NCI-H1092 treated with DMSO at 0.1 percent for 48 hours (cell line): Measurements from ENCODE around the gene BUB1B.
"Not testable (repeated sequence)": the region's sequence is repeated elsewhere in the genome, so short reads cannot be mapped to it uniquely, and the experiment has no call there.

Source experiments
- DNase-seq: peaks from one replicate; lab custom pipeline; 2025; lab: John Stamatoyannopoulos, UW

The BUB1B gene

DNA sequence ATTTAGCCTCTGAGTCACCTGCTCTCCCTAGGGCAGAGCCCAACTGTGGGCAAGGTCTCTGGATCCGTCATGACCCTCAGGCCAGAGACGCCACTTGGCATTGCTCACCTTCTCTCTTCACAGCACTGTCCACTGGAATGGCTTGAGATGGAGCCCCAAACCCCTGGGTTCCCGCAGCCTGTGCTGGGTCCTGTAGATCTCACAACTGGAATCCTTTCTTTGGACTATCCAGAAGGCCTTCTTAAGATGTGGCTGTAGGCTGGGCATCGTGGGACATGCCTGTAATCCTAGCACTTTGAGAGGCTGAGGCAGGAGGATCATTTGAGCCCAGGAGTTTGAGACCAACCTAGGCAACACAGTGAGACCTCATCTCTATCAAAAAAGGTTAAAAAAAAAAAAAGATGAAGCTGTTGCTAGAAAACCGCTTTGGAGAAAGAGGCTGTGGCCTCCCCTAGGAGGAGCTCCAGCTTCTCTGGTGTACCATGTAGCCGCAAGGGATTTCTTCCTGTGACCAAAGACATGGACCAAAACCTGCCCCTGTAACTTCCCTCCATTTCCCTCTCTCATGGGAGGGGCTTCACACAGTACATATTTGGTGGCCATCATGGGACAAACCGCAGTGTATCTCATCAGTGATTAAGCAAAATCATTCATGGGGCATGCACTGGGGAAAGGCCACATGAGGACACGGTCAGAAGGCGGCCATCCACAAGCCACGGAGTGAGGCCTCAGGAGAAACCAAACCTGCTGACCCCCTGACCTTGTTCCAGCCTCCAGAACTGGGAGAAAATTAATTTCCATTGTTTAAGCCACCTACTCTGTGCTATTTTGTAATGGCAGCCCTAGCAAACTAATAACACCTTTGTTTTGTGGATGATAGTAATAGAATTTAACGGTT is 23.3 kb upstream of the BUB1B start:
- no peak for DNase-seq

GRCh38 chr15:40138201-40138570 is 22.7 kb upstream of the BUB1B start:
- DNase-seq, result not testable (repeated sequence)

DNA sequence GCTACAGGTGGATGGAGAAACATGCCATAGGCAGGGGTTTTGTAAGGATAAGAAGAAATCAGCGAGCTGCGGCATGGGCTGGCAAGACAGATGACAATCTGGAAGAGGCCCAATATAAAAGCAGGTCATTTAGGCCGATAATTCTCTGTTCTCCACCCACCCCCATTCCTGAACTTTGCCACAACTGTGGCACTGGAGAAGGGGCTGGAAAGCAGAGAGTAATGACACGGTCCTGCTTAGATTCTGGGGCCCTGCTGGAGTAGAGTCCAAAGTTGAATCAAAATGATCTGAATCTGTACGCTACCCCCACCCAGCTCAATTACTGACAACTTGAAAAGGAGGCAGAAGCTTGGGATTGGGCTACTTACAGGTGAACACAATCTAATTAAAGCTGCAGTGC is 18.4 kb upstream of the BUB1B start:
- no peak for DNase-seq

- no peak for DNase-seq
These were observed 14.8 kb upstream of the BUB1B start for GRCh38 chr15:40146037-40146436.

DNA sequence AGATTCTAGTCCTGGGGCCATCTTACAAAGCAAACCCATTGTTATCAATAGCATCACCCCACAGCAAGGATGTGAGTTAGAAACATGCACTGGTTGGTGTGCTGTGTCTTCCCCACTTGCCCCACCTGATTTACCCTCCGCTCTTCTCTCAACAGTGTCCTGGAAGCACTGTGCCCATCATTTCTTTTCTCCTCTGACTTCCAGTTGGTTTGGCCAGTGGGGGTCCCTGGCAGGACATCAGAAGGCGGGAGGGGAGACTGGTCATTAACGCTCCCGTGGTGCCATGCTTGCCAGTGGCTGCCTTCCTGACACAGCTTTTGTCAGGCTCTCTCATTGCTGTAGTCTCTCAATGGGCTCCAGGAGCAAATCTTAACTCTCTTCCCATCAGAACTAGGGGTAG is 11.5 kb upstream of the BUB1B start:
- no peak for DNase-seq

DNA sequence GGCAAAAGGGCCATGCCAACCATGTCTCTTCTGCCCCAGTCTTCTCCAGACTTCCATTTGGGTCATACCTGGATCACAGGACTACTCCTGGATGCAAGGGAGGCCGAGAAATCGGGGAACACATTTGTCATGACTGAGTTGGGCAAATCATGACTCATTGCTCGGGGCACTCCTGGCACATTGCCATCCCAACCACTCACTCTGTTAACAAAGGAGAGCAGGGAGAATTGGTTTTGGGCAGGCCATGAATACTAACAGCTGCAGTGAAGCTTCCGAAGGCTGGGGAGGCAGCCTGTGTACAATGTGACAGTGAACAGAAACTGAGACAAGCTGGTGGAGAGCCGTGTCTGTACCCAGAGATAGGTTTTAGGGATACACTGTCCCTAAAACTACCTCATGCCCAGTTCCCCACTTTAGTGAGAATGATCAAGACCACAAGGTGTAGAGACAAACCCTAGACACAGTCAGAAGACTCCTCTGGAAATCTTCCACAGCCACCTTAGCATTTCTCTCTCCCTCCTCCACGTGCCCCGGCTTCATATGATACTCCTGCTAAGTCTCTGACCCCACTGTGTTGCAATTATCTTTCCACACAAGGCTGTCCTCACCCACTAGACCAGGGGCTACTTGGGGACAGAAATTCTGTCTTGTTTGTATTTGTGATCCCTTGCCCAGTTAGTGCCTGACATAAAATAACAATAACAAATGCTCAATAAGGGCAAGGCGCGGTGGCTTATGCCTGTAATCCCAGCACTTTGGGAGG is 10.5 kb upstream of the BUB1B start:
- peak; percentile 67 for DNase-seq

GRCh38 chr15:40151499-40151898 is 9.4 kb upstream of the BUB1B start:
- no peak for DNase-seq

GRCh38 chr15:40151991-40152390 is 8.9 kb upstream of the BUB1B start:
- DNase-seq, result no peak

- DNase-seq, result not testable (repeated sequence)
These were observed 6.0 kb upstream of the BUB1B start for GRCh38 chr15:40154821-40155220.

DNA sequence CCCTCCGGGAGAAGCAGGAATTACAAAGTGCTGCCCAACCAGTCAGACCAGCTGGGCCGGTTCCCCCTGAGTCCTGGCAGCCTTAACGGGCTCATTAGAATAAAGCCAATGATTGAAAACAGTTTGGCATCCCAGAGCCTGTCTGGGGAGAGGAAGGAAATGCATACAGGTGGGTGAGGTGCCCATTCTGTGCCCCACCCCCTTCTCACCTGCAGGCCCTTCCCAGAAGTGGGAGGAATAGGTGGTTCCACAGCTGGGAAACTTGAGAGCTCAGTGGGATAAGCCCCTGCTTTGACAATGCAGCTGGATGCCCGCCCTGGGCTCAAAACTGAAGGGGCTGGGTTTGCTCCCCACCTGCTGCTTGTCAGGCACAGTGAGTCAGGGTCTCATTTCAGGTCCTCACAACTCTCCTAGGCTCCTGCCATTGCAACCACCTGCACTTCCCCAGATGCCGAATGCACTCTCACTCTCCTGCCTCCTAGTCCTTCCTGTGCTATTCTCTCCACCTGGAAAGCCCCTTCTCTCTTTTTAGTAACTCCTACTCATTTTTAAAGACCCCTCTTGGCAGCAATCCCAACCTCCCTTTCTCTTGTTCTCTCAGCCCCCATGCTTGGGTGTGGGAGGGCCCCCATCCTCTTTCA is 5.5 kb upstream of the BUB1B start:
- no peak for DNase-seq

DNA sequence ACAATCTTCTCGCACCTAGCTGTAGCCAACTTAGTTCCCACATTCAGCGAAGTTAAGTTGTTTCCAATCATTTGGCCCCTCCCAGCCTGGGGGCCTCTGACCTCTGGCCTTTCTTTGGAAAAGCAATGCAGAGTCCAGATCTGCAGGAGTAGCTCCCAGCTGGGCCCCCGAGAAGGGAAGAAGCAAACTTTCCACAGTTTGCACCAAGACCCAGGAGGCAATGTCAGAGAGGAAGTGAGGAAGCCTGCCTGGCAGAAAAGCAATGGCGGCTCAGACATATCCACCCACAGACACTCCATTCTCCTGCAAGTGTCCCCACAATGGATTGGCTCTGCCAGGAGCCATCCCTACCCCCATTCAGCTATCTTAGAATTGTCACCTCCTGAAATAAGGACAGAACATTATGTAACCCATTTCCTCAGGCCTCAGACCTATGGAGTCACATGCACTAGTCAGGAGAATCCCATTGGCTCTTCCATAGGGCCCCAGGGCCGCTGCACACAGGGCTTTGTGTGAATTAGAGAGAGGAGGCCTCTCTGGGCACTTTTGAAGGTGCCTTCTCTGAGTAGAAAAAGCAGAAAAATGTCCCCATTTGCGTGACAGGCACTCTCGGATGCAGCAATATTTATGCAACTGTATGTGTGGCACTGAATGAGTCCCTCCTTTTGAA is 3.0 kb upstream of the BUB1B start:
- no peak for DNase-seq

GRCh38 chr15:40160021-40160420 is 848 bp upstream of the BUB1B start:
- no peak for DNase-seq

- DNase-seq, result no peak
These were observed 973 bp downstream of the BUB1B start for GRCh38 chr15:40161693-40162391.

DNA sequence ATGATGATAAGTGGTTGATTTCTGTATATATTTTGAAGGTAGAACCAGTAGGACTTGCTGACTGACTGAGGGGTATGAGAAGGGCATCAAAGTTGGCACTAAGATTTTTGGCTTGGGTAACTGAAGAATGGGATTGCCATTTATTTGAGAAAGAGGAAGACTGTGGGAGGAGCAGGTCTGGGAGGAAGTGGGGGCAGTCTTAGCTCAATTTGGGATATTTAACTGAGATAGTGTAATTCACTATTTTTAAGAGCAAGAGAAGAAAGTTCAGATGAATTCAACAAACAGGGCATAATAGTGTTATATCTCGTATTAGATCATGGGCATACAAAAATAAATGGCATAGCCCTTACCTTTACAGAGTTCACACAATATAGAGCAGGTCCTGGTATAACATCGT is 1.7 kb downstream of the BUB1B start:
- DNase-seq, result no peak

DNA sequence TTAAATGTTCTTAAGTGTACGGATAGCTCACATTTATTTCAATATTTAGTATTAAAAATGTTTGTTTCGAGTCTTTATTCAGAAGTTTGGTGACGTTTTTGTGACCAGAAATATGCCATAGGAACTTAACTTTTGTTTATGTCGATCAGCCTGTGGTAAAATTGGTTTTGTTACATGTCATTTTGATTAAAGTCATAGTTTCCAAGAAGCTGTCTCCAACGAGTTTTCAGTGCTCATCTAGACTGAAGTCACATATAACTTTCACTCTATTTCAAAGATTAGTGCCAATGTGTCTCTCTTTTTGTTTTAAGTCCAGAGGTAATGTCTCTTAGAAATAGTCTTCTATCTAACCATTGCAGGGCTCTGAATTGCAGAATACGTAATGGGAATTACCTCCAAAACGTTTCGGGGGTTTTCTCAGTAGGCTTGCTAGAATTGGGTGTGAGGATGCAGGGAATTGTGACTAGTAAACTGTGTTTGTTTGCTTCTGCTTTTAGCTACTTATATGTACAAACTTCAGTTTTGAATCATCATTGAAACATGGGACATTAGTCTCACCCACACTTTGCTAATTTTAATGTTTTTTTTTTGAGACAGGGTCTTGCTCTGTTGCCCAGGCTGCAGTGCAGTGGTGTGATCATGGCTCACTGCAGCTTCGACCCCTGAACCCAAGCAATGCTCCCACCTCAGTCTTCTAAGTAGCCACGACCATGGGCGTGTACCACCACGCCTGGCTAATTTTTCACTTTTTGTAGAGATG is 3.0 kb downstream of the BUB1B start:
- no peak for DNase-seq

- DNase-seq, result not testable (repeated sequence)
These were observed 6.5 kb downstream of the BUB1B start for GRCh38 chr15:40167374-40167773.

DNA sequence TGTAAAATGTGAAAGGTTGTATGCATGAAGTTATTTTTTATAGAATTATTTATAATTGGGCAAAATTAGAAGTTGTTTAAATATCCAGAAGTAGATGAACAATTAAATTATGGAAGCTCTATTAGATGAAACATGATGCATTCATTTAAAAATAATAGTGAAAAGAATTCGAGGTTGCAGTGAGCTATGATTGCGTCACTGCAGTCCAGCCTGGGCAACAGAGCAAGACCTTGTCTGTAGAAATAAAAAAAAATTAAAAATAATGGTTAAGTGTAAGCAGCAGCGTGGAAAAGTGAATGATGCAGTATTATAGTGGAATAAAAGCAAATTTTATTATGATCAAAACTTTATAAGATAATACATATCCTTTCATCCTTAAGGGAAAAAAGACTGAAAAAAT is 14.3 kb downstream of the BUB1B start:
- DNase-seq, result no peak

DNA sequence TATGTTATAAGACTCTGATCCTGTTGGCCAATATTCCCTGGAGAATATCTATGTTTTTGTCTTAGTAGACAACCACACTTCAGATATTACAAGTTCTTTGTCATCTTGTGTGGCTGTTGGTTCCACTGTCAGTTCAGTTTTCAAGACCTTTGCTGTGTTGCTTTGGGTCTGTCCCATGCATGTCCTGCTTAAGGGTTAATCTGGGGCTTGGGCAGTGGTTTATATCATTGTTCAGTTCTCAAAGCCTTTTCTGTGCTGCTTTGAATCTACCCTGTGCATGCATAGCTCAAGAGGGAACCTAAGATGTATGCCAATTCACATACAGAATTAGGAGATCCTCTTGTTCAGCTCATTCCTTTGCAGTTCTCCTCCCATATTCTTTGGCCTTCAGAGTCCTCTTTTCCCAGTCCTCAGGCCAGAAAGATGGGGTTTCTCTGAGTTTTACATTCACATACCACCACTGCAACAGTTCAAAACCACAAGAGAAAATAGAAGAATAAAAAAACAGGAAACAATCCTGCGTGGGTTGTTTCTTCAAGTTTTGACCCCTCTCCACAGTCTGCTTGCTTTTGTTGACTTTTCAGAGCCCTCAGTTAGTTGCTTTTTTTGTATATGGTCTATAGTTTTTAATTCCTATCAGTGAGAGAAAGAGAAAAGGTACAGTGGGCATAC is 21.6 kb downstream of the BUB1B start:
- DNase-seq, result no peak

DNA sequence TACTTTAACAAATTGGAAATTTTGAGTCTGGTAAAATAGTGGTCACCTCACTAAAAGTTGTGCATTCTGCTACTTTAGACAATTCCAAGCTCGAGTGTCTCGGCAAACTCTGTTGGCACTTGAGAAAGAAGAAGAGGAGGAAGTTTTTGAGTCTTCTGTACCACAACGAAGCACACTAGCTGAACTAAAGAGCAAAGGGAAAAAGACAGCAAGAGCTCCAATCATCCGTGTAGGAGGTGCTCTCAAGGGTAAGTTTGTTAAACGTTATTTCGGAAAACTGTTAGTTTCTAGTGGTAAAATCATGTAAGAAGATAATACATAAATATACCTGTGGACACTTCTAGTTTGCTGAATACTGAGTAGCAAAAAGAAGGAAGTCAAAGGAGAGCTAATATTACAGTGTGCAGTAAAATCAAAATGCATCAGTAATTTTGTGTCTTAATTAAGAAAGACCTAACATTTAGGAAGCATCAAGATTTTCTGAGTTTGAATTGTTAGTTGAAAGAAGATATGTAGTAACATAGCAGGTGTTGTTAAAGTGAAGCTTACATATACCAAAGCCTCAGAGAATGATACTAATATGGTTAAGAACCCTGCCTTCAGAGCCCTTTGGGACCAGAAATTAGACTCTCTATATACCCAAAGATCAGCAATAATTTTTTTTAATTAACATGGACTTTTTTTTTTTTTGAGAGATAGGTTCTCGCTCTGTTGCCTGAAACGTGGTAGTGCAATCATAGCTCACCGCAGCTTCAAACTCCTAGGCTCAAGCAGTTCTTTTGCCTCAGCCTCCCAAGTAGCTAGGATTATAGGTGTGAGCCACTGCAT is 23.0 kb downstream of the BUB1B start:
- DNase-seq, result no peak
